Cortex of kidney (tissue), 1 donor: ENCODE data around the gene THAP8.
A peak's percentile ranks its signal among the peaks of the same experiment; 100 is the strongest.

Experiments
- DNase-seq: peaks from one replicate; lab custom pipeline; 2025; lab: John Stamatoyannopoulos, UW

THAP8 gene, protein sequence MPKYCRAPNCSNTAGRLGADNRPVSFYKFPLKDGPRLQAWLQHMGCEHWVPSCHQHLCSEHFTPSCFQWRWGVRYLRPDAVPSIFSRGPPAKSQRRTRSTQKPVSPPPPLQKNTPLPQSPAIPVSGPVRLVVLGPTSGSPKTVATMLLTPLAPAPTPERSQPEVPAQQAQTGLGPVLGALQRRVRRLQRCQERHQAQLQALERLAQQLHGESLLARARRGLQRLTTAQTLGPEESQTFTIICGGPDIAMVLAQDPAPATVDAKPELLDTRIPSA

DNA sequence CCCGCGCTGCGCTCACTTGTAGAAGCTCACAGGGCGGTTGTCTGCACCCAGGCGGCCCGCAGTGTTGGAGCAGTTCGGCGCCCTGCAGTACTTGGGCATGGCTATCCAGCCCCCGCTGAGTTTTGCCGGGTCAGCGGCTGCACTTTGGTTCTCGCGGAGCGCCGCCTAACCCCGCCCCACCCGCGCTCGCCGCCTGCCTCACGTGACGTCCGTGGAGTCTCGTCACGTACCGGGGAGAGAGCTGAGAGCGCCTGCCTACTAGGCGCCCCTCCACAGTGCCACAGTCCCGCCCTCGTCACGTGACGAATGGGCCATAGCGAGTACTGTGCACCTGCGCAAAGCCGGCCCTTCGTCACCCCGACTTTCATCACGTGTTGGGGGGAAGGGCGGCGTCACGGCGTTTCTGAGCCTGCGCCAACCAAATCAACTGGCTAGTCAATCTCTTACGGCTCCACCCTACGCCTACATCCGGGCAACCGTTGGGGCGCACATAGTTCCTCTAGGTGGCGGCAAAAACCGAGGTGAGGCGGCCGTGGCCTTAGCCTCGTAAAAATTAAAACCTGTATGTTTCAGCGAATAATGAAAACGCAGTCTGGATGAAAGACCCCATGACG lies at the start of gene THAP8:
TSS of gene THAP8 (minus strand) at position 167 of the 614 bp plus-strand sequence. CDS start at position 99, 68 bp downstream.
- DNase-seq = peak; percentile 99

DNA sequence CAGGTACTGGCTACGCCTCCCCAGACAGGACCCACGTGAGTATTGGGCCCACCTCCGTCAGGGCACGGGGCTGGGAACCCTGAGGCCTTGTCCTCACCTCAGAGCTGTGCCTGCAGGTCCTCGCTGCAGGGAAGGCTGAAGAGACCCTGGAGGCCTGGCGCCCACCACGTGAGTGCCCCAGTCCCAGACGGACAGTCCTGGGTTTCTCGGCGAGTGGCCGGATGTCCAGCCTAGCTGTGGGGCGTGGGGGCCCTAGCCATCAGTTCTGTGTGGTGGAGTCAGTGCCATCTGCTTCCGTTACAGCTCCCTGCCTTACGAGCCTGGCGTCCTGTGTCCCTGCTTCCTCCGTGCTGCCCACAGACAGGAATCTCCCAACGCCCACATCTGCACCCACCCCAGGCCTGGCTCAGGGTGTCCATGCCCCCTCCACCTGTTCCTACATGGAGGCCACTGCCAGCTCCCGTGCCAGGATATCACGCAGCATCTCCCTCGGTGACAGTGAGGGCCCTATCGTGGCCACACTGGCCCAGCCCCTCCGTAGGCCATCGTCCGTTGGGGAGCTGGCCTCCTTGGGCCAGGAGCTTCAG lies 49.0 kb upstream of the THAP8 start:
- DNase-seq = no peak

DNA sequence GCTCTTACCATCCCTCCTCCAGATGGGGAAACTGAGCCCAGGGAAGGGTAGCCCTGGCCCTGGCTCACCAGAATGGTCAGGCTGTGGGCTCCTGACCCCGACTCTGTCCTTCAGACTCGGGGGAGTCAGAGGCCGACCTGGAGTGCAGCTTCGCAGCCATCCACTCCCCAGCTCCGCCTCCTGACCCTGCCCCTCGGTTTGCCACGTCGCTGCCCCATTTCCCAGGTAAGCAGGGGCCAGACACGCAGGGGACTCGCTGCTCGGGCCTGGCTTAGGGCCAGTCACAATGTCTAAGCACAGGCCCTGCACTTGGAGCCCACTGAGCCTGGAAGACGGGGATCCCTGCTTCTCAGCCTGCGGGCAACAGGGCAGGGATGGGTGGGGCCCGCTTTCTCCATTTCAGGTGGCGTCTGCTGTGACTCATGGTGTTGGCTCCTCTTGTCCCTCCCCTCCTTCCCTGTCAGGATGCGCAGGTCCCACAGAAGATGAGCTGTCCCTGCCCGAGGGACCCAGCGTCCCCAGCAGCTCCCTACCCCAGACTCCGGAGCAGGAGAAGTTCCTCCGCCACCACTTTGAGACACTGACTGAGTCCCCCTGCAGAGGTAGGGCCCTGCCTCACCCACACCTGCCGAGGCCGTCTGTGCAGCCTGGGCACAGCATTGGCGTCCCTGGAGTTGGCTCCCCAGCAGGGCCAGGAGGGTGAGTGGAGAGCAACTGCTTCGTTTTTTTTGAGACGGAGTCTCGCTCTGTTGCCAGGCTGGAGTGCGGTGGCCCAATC lies 47.7 kb upstream of the THAP8 start:
- no peak for DNase-seq

DNA sequence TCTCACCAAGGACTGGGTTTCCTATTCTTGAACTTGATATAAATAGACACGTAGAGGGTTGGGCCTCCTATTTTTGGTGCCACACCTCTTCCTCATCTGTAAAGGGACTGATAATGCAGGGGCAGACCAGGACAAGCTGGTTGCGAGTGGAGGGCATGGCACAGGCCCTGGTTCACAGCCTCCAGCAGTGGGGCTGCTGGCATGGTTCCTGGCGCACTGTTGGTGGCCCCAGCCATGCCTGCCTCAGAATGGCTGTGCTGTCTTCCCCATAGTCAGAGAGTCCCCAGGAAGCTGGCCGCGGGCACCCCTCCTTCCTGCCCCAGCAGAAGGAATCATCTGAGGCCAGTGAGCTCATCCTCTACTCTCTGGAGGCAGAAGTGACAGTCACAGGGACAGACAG lies 46.4 kb upstream of the THAP8 start:
- no peak for DNase-seq

DNA sequence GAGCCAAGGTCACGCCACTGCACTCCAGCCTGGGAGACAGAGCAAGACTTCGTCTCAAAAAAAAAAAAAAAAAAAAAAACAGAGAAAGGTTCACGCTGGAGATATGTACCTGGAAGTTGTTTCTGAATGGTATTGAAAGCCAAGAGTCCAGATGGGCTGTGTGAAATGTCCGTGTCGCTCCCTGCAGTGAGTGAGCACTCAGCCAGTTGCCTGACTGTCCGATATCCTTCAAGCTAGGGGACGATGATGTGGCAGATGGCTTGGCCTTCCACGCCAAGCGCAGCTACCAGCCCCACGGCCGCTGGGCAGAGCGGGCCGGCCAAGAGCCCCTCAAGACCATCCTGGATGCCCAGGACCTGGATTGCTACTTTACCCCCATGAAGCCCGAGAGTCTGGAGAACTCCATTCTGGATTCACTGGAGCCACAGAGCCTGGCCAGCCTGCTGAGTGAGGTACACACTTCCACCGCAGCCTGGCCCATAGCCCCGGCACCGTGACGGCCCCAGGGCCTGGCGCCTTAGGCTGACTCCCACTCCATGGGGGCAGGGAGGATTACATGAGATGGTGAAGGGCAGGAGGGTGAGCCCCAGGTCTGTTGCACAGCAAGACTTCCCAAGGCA lies 45.2 kb upstream of the THAP8 start:
- no peak for DNase-seq

DNA sequence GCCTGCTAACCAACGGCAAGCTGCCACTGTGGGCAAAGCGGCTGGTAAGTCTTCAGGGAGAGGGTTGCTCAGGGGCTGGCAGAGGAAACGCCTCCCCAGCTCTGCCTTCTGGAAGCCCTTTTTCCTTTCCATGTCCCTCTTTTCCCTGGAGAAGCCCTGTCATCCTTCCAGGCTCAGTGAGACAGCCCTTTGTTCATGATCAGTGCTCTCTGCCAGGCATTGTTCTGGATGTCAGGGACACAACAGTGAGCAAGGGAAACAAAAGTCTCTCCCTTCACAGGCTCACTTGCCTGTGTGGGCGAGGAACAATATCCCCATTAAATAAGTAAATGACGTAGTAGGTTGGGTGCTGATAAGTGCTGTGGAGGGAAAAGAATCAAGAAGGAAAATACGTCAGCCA lies 43.0 kb upstream of the THAP8 start:
- no peak for DNase-seq

DNA sequence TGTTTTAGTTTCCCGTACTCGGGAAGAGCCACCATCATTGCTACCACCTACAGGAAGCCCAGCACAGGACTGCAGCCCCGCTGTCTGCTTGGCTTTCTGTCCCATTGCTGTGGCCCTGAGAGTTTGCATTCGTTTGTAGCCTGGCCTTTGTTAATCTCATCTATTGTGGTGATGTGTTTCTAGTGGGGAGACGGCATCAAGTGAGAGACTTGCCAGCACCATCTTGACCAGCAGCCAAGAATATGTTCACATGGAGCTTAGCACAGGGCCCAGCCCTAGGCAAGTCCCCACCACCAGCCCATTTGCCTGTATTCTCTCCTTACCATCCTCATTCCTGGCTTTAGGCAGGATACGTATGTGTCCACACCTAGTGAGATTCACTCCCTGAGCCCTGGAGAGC lies 39.6 kb upstream of the THAP8 start:
- no peak for DNase-seq

DNA sequence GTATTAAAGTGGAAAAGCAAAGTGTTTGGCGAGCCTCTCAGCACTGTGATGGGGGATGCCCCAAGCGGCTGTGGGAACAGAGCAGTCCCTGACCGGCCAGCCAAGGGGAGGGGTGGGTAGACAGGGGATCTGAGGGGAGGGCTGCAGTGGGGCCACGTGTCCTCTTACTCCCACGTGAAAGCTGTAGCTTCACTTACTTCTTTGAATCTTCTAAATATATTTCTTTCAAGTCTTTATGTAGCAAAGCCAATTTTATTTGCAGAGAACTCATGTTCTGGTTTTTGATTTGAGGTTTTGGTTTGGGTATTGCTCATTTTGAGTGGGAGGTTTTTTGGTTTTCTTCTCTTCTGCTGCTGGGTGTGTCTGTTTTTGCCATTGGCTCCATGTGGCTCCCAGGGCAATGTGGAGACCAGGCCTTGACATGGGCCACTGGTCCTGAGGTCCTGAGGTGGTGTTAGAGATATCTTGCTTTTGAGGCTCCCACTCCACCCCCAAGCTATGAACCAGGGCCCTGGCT lies 39.1 kb upstream of the THAP8 start:
- no peak for DNase-seq

DNA sequence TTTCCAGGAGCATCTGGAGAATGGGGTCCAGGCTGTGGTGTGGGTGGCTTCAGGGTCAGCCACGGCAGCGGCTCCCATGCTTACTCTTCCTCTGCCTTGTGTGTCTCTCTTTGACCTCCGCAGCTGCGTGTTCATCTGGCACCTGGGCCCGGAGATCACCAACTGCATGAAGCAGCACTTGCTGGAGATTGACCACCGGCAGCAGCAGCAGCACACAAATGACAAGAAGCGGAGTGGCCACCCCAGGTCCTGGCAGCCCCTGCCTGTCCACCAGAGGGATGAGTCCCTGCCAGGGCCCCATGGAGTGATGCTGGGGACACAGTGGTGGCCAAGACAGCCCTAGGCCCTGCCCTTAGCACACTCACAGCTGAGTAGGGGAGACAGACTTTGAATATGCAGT lies 38.5 kb upstream of the THAP8 start:
- DNase-seq = no peak

DNA sequence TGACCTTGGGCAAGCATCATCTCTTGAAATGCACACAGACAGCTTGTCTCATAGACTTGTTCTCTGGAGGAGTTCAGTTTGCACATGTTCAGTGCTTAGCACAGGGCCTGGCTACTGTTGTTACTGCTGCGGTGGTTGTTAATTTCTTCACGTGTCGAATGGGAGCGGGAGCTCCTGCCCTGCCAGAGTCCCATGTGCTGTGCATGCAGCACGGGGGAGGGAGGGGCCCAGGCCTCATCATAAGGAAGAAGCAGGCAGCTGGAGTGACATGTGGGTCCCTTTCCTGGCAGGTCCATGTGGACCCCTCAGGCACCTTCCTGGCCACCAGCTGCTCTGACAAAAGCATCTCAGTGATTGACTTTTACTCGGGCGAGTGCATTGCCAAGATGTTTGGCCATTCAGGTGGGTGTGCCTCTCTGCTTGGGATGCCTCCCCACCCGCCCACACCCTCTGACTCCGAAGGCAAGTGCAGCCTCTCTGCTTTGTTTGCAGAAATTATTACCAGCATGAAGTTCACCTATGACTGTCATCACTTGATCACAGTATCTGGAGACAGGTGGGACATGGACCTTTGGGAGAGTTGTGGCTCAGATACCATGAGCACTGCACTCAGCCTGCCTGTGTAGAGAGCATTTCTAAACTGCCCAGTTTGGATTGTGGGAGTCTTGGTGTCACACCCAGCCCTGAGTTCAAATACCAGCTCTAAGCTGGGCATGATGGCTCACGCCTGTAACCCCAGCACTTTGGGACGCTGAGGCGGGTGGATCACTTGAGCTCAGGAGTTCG lies 37.0 kb upstream of the THAP8 start:
- no peak for DNase-seq

DNA sequence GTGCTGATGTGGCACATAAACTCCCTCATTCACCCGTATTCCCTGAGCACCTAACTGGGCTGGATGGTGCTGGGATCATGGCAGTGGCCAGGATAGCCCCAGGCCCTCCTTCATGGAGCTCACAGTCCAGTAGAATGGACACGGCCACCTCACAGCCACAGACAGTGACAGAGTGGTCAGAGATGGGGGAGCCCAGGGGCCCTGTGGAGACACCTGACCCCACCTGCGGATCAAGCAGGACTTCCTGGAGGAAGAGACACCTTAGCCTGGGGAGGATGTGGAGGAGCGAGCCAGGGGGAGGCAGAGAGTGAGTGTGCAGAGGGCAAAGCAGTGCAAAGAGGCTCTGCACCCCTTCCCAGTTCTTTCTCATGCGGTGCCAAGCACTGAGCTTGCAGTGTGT lies 35.8 kb upstream of the THAP8 start:
- no peak for DNase-seq

DNA sequence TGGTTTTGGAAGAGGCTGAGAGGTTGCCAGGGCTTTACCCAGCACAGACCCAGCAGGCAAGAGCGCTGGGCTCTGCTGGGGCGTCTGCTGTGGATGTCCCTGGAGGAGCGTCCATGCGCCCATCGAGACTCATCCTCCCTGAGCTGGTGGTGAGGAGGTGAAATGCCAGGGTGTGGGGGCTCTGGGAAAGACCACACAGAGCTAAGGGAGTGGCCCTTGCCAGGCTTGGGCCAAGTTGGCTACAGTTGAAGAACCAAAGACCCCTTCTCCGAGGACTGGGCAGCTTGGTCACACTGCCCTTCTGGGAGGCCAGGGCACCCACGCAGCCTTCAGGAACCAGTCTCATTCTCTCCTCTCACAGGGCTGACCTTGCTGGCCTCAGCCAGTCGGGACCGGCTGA lies 32.2 kb upstream of the THAP8 start:
- no peak for DNase-seq

DNA sequence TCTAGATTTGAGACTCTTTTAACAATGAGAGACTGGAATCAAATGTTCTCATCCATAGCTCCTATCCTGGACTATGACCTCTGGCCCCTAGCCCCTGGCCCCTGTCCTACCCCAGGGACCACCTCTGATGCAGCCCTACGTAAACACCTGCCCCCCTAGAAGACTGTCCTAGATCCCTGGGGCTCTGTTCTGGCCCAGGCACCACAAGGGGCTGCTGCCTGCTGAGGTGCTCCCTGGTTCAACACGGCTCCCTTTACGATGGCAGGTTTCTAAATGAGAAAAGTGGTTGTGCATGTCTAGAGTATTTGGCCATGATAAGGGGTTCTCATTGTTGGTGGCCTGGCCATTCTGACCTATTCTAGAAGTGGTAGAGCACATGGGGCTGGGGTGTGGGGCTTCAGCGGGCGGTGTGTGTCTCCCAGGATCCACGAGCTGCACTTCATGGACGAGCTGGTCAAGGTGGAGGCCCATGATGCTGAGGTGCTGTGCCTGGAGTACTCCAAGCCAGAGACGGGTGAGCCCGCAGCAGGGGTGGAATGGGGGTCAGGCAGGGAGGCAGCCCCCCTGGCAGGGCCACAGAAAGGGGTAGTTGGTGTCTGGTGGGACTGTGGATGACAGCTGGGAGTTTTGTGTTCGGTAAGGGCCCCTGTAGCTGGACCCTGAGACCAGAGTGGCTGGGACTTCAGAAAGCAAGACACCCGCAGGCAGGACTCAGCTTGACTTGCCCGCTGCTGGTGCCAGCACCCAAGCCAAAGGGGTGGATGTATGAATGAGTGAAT lies 30.3 kb upstream of the THAP8 start:
- no peak for DNase-seq

DNA sequence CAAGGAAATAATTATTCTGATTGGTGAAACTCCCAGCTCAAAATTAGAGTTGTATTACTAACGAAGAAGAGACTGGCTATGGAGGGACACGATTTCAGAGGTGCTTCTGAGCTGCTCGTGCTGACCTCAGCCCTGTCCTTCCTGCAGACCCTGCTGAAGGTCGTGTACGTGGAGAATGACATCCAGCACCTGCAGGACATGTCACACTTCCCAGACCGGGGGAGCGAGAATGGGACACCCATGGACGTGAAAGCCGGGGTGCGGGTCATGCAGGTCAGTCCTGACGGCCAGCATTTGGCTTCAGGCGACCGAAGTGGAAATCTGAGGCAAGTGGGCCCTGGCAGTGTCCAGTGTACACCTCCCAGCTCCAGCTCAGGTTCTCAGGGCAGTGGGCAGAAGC lies 28.8 kb upstream of the THAP8 start:
- DNase-seq = no peak

DNA sequence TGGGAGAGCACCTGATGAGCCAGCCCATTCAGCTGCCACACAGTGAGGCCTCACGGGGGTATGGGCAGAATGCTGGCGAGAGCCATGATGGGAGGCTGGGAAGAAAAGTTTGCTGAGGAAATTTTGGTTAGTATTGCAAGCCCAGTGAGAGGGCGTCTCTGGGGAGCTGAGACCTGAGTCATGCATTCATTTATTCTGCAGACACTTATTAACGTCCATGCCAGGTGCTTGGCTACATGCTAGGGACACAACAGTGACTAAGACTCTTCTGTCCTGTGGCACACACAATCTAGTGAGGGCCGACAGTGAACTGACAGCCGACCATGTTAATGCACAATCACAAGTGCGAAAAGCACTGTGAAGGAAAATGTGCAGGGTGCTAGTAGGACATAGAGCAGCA lies 27.8 kb upstream of the THAP8 start:
- no peak for DNase-seq

DNA sequence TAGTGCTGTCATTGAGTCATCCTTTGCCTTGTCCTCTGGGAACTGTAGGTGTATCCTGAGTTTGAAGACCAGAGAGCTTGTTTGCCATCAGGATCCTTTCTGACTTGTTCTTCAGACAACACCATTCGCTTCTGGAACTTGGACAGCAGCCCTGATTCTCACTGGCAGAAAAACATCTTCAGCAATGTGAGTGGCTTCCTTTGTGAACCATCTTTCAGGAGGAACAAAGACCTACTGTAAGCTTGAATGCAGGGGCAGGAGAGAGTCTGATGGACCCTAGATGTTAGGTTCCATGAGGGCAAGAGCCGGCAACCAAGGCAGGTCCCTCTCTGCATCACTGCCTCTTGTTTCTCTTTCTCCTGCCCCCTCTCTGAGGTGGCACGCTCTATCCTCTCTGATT lies 27.3 kb upstream of the THAP8 start:
- DNase-seq = no peak

DNA sequence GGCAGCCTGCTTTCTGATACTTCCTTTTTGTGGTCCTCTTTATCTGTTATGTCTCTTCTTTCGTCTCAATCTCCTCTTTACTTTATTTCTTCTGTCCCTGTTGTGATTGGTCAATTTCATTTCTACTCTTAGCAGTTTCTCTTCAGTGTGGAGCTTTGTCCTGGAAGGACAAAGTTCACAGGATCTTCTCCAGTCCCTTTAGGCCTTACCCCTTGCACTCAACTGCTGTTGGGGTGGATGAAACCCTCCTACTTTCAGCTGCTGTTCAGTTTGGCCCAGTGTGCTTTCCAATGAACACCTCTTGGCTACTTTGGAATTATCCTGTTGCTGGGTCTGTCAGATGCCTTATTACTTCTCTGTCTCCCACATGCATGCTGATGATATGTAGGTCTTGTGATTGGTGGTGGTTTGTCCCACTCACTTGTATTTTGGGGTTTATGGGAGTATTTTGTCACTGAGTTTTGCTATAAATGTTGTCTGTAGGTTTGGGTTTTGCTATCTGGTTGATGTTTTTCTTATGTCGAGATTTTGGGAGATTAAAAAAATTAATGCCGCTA lies 25.4 kb upstream of the THAP8 start:
- DNase-seq = no peak

DNA sequence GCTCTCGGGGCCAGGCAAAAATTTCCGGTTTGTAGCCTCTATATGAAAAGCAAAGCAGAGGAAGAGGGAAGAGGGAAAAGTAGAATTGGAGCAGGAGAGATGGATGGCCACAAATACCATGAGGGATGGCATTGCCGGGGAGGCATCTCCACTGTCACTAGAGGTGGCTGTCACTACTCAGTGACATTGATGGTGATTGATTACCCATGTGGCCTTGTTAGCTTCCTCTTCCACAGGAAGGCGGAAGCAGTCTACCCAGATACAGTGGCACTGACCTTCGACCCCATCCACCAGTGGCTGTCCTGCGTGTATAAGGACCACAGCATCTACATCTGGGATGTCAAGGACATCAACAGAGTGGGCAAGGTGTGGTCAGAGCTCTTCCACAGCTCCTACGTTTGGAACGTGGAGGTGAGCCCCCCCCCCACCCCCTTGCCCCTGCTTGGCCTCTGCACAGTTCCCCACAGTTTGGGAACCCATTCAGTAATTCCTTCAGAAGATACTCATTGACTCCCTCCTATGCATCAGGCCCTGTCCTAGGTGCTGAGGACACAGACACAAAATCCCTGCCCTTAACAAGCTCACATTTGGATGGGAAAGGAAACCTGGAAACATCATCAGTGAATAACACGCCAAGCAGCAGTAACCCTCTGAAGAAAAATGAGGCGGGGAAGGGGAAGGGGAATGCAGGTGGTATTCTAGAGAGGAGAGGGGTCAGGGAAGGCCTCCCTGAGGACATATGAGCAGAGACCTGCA lies 19.2 kb upstream of the THAP8 start:
- no peak for DNase-seq

DNA sequence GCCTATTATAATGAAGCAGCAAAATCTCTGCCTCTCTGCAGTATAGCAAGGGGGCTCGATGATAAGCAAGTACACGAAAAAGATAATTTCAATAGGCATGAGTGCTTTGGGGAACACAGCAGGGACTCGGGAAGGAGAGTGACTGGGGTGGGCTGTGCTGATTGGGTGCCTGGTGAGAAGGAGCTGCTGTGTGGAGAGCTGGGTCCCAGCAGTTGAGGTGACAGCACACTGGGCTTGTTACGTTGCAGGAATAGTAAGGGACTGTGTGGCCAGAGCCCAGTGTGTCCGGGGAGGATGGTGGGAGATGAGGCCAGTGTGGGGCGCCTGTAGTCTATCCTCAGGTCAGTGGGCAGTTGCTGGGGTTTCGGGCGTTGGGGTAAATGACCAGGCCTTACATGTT lies 18.0 kb upstream of the THAP8 start:
- no peak for DNase-seq
